Body of pancreas (tissue), 4 donors: ENCODE data around the gene MAPK7. TPM values are rescaled to one million over a fixed set of nuclear protein-coding genes. Genes with fewer than 3 reads are reported as not detected.

Source experiments
- ATAC-seq: fragments of 150-250 bp; one replicate; pipeline ENCODE4 v1.9.1; 2016
- DNase-seq, 4 donors: peaks; one replicate each; pipeline ENCODE4 v3.0.0-alpha.2; 2019
- H3K27ac ChIP-seq, 4 donors: fragments of 200-600 bp; sonication (generic); 1 replicate in 3 of 4; 2 replicates in 1 of 4; pipeline versions ENCODE4 v1.5.1 to v1.6.1; 2016 to 2019; ENCODE audit warnings: mild to moderate bottlenecking in 1 of 4, mixed read lengths in 1 of 4, moderate library complexity in 1 of 4
- H3K27me3 ChIP-seq, 2 donors: fragments of 200-600 bp; sonication (generic); one replicate each; pipeline ENCODE4 v1.6.0; 2016; ENCODE audit warnings: mild to moderate bottlenecking in 1 of 2
- H3K36me3 ChIP-seq, 2 donors: fragments of 200-600 bp; sonication (generic); replicated peaks in 1 of 2; 2 replicates each; pipeline ENCODE4 v1.5.1; 2016; ENCODE audit warnings: low read depth in 2 of 2; ENCODE audit not compliant: insufficient read depth in 1 of 2
- H3K4me1 ChIP-seq: fragments of 200-600 bp; sonication (generic); one replicate; pipeline ENCODE4 v1.6.0; 2016
- H3K4me3 ChIP-seq, 2 donors: fragments of 200-600 bp; sonication (generic); 1 replicate in 1 of 2; 2 replicates in 1 of 2; pipeline ENCODE4 v1.5.1; 2016 to 2019
- H3K9me3 ChIP-seq, 3 donors: fragments of 200-600 bp; sonication (generic); 1 replicate in 2 of 3; 2 replicates in 1 of 3; pipeline ENCODE4 v1.5.1; 2016
- POLR2A ChIP-seq, 3 donors: fragments of 450-650 bp; IDR thresholded peaks; one replicate each; pipeline ENCODE4 v1.6.1; 2016; ENCODE audit warnings: antibody characterized with exemption in 3 of 3, mild to moderate bottlenecking in 2 of 3
- WGBS, 2 donors: methylation state at CpG; one replicate each; pipeline ENCODE4 v1.1.5; 2017; 5-methylcytosine and 5-hydroxymethylcytosine counted together
- intact Hi-C: fragments of 100-400 bp; cut with DNase I; formaldehyde crosslinking; loops from one replicate; pipeline ENCODE4 v1.15.1; 2023
- total RNA-seq, 2 donors: library from RNA; depleted of rRNA; stranded (reverse); fragments of >200 nt; gene quantifications; one replicate each; pipeline ENCODE4 v1.1.0, GENCODE V29; 2016
- TF ChIP-seq, protein P1 (sequence below), 7 experiments: fragments of 450-650 bp in 4 of 7; fragments of 200-600 bp in 3 of 7; sonication (generic) in 3 of 7; IDR thresholded peaks; one replicate each; pipeline ENCODE4 v1.5.1; 2016 to 2019; ENCODE audit warnings: antibody characterized with exemption in 7 of 7

The MAPK7 gene
- total RNA-seq, 2 donors from 2014 or later: 10.1 to 29.3 TPM

- Histone ChIP-seq H3K9me3 (no peaks in the 10 kb centered on the region), H3K27me3 (no peaks in the 10 kb centered on the region), H3K4me1 (peaks cover 12% of the 10 kb centered on the region), H3K4me3 (no peak overlapping the region), H3K27ac (no peak overlapping the region), H3K36me3 (no peaks in the 10 kb centered on the region)
- intact Hi-C loops: loop anchor here (5.0 kb wide), 1 partner anchor 79 kb away; no protein-coding TSS in a partner anchor
- DNase-seq: no peak
- WGBS, 2 donors: 84% methylated on average over 4 of the region's 4 CpGs
- ATAC-seq: no peak
- TF ChIP-seq, protein P1, sequence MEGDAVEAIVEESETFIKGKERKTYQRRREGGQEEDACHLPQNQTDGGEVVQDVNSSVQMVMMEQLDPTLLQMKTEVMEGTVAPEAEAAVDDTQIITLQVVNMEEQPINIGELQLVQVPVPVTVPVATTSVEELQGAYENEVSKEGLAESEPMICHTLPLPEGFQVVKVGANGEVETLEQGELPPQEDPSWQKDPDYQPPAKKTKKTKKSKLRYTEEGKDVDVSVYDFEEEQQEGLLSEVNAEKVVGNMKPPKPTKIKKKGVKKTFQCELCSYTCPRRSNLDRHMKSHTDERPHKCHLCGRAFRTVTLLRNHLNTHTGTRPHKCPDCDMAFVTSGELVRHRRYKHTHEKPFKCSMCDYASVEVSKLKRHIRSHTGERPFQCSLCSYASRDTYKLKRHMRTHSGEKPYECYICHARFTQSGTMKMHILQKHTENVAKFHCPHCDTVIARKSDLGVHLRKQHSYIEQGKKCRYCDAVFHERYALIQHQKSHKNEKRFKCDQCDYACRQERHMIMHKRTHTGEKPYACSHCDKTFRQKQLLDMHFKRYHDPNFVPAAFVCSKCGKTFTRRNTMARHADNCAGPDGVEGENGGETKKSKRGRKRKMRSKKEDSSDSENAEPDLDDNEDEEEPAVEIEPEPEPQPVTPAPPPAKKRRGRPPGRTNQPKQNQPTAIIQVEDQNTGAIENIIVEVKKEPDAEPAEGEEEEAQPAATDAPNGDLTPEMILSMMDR (IDR thresholded peaks at IDR 0.05): no peak
- TF ChIP-seq POLR2A (IDR thresholded peaks at IDR 0.05): no peak
These were observed 10.1 kb upstream of the MAPK7 start for GRCh38 chr17:19368229-19368628.

DNA sequence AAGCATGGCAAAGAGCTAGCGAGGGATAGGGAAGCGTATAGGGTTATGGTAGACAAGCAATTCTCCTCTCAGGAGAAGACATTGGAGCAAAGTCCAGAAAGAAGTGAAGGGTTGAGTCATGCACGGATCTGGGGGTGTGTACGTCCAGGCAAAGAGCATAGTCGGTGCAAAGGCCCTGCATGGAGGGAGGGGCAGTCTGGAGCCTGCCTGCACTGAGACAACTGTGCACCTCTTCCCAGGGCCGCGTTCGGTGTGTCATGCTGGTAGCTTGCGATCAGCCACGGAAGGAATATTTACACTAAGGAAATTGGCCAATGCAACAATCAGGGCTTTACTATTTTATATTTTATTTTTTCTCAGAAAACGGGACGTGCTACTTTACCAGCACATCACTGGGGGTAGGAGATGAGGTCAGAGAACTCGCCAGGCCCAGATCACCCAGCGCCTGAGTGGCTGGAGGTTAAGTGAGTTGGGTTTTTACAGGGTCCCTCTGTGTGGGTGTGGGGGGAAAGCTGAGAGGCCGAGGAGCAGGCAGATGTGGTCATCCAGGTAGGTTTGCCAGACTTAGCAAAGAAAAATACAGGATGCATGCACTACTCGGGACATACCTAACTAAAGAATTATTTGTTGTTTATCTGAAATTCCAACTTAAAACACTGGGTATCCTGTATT lies 9.1 kb upstream of the MAPK7 start:
- 88 to 90% methylated on average over 16 of the region's 16 CpGs for WGBS, 2 donors

DNA sequence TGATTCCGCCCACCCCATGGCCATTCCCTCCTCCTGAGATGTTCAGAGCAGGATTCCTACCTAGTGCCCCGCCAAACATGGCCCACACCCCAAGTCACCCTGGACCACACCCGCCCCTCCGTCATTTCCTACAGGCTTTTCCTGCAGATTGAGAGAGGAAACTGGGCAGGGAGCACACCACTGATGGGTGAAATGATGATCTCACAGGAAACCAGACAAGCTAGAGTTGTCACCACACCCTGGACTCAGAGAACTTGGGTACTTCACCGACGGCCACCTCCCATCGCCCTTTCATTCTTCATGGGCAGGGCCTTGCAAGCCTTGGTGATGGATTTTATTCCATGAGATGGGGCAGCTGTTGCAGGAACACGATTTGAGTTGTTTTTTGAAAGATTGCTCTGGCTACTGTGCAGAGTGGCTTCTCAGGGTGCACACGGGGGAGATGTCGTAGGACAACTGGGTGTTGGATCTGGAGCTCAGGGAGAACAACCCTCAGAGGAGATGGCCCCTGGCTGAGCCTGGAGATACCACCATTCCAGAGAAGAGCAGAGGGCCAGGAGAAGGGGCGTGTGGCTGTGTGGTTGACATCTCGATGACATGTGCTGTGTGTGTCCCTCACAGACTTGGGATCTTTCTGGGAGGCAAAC lies 8.3 kb upstream of the MAPK7 start:
- intact Hi-C loops: loop anchor here (5.0 kb wide), 1 partner anchor 77 kb away; no protein-coding TSS in a partner anchor
- no peak overlapping the region for H3K4me3 ChIP-seq
- H3K4me1 ChIP-seq: peaks cover 3% of the 10 kb centered on the region
- WGBS, 2 donors: 84 to 86% methylated on average over 12 of the region's 12 CpGs
- H3K27me3 ChIP-seq: no peaks in the 10 kb centered on the region
- no peaks in the 10 kb centered on the region for H3K9me3 ChIP-seq
- TF ChIP-seq POLR2A (IDR thresholded peaks at IDR 0.05): no peak
- TF ChIP-seq, protein P1 (IDR thresholded peaks at IDR 0.05): no peak
- no peaks in the 10 kb centered on the region for H3K36me3 ChIP-seq
- peak in 1 of 4 donors; percentile 9 for DNase-seq
- no peak for ATAC-seq
- H3K27ac ChIP-seq: no peak overlapping the region

More for the DNA sequence above, 9.1 kb upstream of the MAPK7 start:
- H3K4me1 ChIP-seq: peaks cover 10% of the 10 kb centered on the region
- no peak for TF ChIP-seq POLR2A (IDR thresholded peaks at IDR 0.05)
- TF ChIP-seq, protein P1 (IDR thresholded peaks at IDR 0.05): no peak
- no peaks in the 10 kb centered on the region for H3K9me3 ChIP-seq
- no peaks in the 10 kb centered on the region for H3K36me3 ChIP-seq
- H3K4me3 ChIP-seq: no peak overlapping the region
- H3K27me3 ChIP-seq: no peaks in the 10 kb centered on the region
- DNase-seq: peak in 1 of 4 donors; percentile 6
- intact Hi-C loops: loop anchor here (5.0 kb wide), 1 partner anchor 78 kb away; no protein-coding TSS in a partner anchor
- ATAC-seq: no peak
- no peak overlapping the region for H3K27ac ChIP-seq

GRCh38 chr17:19370493-19370960 lies 7.8 kb upstream of the MAPK7 start:
- Histone ChIP-seq H3K27me3 (no peaks in the 10 kb centered on the region), H3K4me3 (no peak overlapping the region), H3K4me1 (no peaks in the 10 kb centered on the region), H3K9me3 (no peaks in the 10 kb centered on the region), H3K27ac (no peak overlapping the region), H3K36me3 (no peaks in the 10 kb centered on the region)
- DNase-seq: peak in 1 of 4 donors; percentile 26
- TF ChIP-seq, protein P1 (IDR thresholded peaks at IDR 0.05): no peak
- no peak for TF ChIP-seq POLR2A (IDR thresholded peaks at IDR 0.05)
- WGBS, 2 donors: 60 to 82% methylated on average over 6 to 7 of the region's 7 CpGs
- ATAC-seq: no peak
- intact Hi-C loops: no loop called here
